ENCODE data around the gene GLB1L.

DNA sequence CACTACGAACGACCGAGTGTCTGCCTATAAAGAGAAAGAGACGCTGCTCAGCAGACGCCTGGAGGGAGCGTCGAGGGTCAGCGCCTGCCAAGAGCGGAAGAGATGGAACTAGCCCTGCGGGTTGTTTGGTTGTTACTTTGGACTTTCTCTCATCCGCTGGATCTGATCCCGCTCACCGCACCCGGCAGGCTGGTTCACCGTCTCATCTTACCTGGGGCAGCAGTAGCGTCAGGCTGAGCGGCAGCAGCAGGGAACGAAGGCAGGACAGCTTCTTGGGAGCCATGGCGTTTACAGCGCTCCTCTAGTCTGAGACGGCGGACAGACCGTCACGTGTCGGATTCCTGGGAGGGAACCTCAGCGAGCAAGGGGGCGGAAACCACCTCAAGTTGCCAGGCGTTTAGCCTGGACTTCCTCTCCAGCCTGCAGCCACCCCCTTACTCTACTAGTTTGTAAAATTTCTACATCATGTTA, 1.9 kb downstream of the GLB1L start:
- TF ChIP-seq, protein P1, sequence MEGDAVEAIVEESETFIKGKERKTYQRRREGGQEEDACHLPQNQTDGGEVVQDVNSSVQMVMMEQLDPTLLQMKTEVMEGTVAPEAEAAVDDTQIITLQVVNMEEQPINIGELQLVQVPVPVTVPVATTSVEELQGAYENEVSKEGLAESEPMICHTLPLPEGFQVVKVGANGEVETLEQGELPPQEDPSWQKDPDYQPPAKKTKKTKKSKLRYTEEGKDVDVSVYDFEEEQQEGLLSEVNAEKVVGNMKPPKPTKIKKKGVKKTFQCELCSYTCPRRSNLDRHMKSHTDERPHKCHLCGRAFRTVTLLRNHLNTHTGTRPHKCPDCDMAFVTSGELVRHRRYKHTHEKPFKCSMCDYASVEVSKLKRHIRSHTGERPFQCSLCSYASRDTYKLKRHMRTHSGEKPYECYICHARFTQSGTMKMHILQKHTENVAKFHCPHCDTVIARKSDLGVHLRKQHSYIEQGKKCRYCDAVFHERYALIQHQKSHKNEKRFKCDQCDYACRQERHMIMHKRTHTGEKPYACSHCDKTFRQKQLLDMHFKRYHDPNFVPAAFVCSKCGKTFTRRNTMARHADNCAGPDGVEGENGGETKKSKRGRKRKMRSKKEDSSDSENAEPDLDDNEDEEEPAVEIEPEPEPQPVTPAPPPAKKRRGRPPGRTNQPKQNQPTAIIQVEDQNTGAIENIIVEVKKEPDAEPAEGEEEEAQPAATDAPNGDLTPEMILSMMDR (IDR thresholded peaks at IDR 0.05): no peak
- no peak for TF ChIP-seq ZFX (IDR thresholded peaks at IDR 0.05; ENCODE audit: borderline replicate concordance)

All from 22Rv1 (cell line).